Measurements from ENCODE around the gene MRPL12.

The MRPL12 gene

GRCh38 chr17:81715872-81716673 lies 12.9 kb downstream of the MRPL12 start:
- Histone ChIP-seq H4K20me1 (ENCODE audit: insufficient read depth, low read length) (peaks cover 27% of the 10 kb centered on the region), H3K4me3 (ENCODE audit: low read depth in 1 of 2, low read length in 2 of 2) (no peak overlapping the region), H3K9ac (ENCODE audit: low read depth, low read length) (no peak overlapping the region), H3K79me2 (ENCODE audit: insufficient read depth, low read length) (peaks cover 31% of the 10 kb centered on the region), H3K9me3 (ENCODE audit: insufficient read depth, low read length, severe bottlenecking) (no peaks in the 10 kb centered on the region), H3K4me2 (ENCODE audit: insufficient read depth, low read length) (no peak overlapping the region), H3K36me3 (ENCODE audit: insufficient read depth, low read length) (peaks cover 37% of the 10 kb centered on the region), H2AFZ (ENCODE audit: low read depth, low read length) (no peak overlapping the region), H3K27ac (ENCODE audit: low read length) (no peak overlapping the region), H3K4me1 (ENCODE audit: insufficient read depth, low read length) (peaks cover 36% of the 10 kb centered on the region), H3K27me3 (ENCODE audit: insufficient read depth, low read length, poor library complexity) (no peaks in the 10 kb centered on the region)
- ATAC-seq (ENCODE audit: insufficient read depth, low read depth) (no peak), DNase-seq (no peak)
- TF ChIP-seq, protein P1, sequence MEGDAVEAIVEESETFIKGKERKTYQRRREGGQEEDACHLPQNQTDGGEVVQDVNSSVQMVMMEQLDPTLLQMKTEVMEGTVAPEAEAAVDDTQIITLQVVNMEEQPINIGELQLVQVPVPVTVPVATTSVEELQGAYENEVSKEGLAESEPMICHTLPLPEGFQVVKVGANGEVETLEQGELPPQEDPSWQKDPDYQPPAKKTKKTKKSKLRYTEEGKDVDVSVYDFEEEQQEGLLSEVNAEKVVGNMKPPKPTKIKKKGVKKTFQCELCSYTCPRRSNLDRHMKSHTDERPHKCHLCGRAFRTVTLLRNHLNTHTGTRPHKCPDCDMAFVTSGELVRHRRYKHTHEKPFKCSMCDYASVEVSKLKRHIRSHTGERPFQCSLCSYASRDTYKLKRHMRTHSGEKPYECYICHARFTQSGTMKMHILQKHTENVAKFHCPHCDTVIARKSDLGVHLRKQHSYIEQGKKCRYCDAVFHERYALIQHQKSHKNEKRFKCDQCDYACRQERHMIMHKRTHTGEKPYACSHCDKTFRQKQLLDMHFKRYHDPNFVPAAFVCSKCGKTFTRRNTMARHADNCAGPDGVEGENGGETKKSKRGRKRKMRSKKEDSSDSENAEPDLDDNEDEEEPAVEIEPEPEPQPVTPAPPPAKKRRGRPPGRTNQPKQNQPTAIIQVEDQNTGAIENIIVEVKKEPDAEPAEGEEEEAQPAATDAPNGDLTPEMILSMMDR (IDR thresholded peaks at IDR 0.05; ENCODE audit: borderline replicate concordance, extremely low read depth, low read length, poor library complexity, severe bottlenecking) = no peak
- no peak for TF ChIP-seq EZH2 (IDR thresholded peaks at IDR 0.05; ENCODE audit: borderline replicate concordance, low read depth, low read length, severe bottlenecking)

GRCh38 chr17:81716674-81716996 lies 13.5 kb downstream of the MRPL12 start:
- Histone ChIP-seq H3K4me1 (ENCODE audit: insufficient read depth, low read length) (peaks cover 30% of the 10 kb centered on the region), H3K4me3 (ENCODE audit: low read depth in 1 of 2, low read length in 2 of 2) (no peak overlapping the region), H4K20me1 (ENCODE audit: insufficient read depth, low read length) (peaks cover 27% of the 10 kb centered on the region), H3K79me2 (ENCODE audit: insufficient read depth, low read length) (peaks cover 31% of the 10 kb centered on the region), H3K9ac (ENCODE audit: low read depth, low read length) (no peak overlapping the region), H3K27ac (ENCODE audit: low read length) (no peak overlapping the region), H3K4me2 (ENCODE audit: insufficient read depth, low read length) (no peak overlapping the region), H3K9me3 (ENCODE audit: insufficient read depth, low read length, severe bottlenecking) (no peaks in the 10 kb centered on the region), H3K27me3 (ENCODE audit: insufficient read depth, low read length, poor library complexity) (no peaks in the 10 kb centered on the region), H2AFZ (ENCODE audit: low read depth, low read length) (no peak overlapping the region), H3K36me3 (ENCODE audit: insufficient read depth, low read length) (peaks cover 37% of the 10 kb centered on the region)
- TF ChIP-seq, protein P1 (IDR thresholded peaks at IDR 0.05; ENCODE audit: borderline replicate concordance, extremely low read depth, low read length, poor library complexity, severe bottlenecking) = no peak
- no peak for TF ChIP-seq EZH2 (IDR thresholded peaks at IDR 0.05; ENCODE audit: borderline replicate concordance, low read depth, low read length, severe bottlenecking)
- DNase-seq = no peak
- ATAC-seq (ENCODE audit: insufficient read depth, low read depth) = no peak

DNA sequence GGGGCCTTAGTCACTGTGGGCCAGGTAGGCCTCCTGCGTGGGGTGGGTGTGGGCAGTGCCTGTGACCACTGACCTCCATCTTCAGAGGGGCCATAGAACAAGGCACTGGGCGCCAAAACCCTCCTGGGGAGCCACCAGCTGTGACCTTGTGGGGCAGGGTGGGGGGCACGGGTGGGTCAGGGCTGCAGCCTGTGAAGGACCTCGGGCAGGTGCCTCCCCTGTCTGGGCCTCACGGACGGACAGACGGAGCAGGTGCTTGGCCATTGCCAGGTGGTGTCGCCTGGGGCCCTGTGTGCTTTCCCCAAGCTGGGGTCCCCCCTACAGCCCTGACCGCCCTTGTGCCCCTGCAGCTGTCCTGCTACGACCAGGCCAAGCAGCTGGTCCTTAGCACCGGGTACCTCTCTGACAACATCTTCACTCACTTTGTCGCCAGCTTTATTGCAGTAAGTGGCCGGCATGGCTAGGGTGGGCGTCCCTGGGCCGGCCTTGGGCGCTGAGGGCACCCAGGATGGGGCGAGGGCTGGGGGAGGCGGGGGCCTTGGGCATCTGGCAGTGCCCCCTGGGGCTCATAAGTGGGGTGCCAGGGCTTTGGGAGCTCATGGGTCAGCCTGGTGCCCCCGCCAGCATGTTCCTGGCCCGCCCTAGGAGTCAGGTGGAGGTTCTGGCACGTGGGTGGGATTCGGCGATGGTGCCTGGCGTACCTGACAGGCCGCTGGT lies 14.0 kb downstream of the MRPL12 start:
- no peak for DNase-seq
- Histone ChIP-seq H3K4me3 (ENCODE audit: low read depth in 1 of 2, low read length in 2 of 2) (no peak overlapping the region), H3K9ac (ENCODE audit: low read depth, low read length) (no peak overlapping the region), H2AFZ (ENCODE audit: low read depth, low read length) (no peak overlapping the region), H3K9me3 (ENCODE audit: insufficient read depth, low read length, severe bottlenecking) (no peaks in the 10 kb centered on the region), H3K27ac (ENCODE audit: low read length) (no peak overlapping the region), H3K4me1 (ENCODE audit: insufficient read depth, low read length) (peaks cover 27% of the 10 kb centered on the region), H3K36me3 (ENCODE audit: insufficient read depth, low read length) (peaks cover 37% of the 10 kb centered on the region), H4K20me1 (ENCODE audit: insufficient read depth, low read length) (peaks cover 27% of the 10 kb centered on the region), H3K79me2 (ENCODE audit: insufficient read depth, low read length) (peaks cover 31% of the 10 kb centered on the region), H3K4me2 (ENCODE audit: insufficient read depth, low read length) (no peak overlapping the region), H3K27me3 (ENCODE audit: insufficient read depth, low read length, poor library complexity) (no peaks in the 10 kb centered on the region)
- TF ChIP-seq EZH2 (IDR thresholded peaks at IDR 0.05; ENCODE audit: borderline replicate concordance, low read depth, low read length, severe bottlenecking) = no peak
- TF ChIP-seq, protein P1 (IDR thresholded peaks at IDR 0.05; ENCODE audit: borderline replicate concordance, extremely low read depth, low read length, poor library complexity, severe bottlenecking) = no peak
- no peak for ATAC-seq (ENCODE audit: insufficient read depth, low read depth)
